Retinal pigment epithelial cell (primary cell): ENCODE measurements around the gene MCM3AP.
"Not testable (repeated sequence)": the region's sequence is repeated elsewhere in the genome, so short reads cannot be mapped to it uniquely, and the experiment has no call there.

Experiments
- DNase-seq: peaks from one replicate; pipeline ENCODE4 v3.0.0-alpha.2; 2010; ENCODE audit warnings: low read depth
- H3K4me3 ChIP-seq: 2 replicates; pipeline ENCODE4 v1.5.1; 2011; ENCODE audit warnings: mild to moderate bottlenecking, low read length, control low read depth, moderate library complexity
- CTCF ChIP-seq: conservative IDR thresholded peaks from 2 replicates; pipeline ENCODE4 v1.5.1; 2011; ENCODE audit warnings: low read depth, low read length, control low read depth, inconsistent platforms

The MCM3AP gene

DNA sequence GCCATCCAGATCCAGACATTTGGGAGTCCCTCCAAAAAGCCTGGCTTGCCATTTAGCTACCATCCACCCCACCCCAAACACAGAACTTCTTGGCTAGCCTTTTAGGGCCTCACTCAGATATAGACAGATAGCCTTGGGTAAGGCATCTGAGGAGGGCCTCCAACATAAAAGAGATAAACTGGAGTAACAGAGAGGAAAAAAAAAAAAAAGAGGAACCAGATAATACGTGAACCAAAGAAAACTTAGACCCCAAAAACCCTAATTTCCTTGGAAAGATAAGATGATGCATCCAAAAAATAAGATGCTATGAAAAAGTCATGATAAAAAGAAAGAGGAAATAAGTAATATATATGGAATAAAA, 37.0 kb downstream of the MCM3AP start:
- no peak for DNase-seq
- TF ChIP-seq CTCF = no peak
- no peak overlapping the region for H3K4me3 ChIP-seq

DNA sequence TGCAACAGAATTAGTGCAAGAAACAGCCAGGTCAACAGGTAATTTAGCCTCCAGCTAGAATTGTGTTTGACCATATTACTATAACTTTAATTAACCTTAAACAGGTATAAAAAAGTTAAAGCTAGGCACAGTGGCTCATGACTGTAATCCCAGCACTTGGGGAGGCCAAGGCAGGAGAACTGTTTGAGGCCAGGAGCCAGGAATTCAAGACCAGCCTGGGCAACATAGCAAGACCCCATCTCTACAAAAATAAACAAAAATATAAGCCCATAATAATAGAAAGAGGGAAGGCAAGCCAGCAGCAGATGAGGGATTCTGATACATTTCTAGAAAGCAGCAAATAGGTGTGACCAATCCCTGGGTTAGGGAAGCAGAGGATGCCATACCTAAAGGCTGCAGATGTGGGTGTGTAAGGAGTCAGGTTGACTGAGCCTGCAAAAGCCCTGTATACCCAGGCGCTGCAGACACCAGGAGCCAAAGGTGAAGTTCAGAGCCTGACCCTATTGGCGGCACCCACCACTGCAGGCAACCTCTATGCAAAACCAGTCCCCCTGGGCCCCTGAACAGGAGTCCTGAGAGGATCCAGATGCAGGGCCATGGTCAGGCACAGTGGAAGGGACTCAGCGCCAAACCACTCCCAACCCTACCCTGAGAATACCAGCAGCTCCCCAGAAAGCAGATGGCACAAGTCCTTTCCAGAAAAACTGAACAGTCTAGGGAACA, 37.6 kb downstream of the MCM3AP start:
- TF ChIP-seq CTCF = no peak
- DNase-seq = no peak
- no peak overlapping the region for H3K4me3 ChIP-seq

DNA sequence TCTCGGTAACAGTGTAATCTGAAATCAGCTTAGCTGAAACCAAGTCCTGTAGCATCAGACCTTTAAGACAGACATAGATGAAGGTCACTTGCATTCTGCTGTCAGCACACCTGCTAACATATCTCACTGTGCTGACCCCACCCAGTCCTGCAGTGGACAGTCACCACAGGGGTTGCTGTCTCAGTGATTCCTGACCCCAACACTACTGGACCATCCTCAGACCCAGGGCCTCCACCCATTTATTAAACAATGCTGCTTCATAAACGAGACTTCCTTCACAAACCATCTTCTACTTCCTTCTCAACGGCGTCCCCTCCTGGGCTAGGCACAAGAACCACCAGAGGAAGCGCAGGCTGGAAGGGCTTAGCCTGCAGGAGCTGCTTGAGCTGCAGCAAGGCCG, 39.1 kb downstream of the MCM3AP start:
- no peak overlapping the region for H3K4me3 ChIP-seq
- no peak for DNase-seq
- TF ChIP-seq CTCF = no peak

GRCh38 chr21:46245213-46245915, 40.0 kb downstream of the MCM3AP start:
- H3K4me3 ChIP-seq = no peak overlapping the region
- TF ChIP-seq CTCF = no peak
- DNase-seq = no peak

DNA sequence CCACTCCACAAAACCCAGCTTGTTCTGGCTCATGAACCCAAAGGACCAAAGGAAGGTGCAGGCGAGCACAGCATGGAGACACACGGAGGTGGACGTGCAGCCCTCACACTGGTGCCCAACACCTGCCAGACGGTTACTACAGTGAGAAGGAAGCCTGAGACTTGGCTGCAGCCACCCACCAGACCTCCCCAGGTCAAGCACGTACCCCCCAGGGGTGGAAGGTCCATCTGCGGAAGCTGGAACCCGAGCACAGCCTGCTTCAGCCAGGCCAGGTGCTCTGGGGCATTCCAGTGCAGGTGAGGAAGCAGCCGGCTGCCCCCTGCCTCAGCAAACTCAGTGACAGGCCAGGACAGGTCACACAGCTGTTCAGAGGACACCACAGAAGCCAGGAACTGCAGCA, 40.8 kb downstream of the MCM3AP start:
- no peak for DNase-seq
- no peak for TF ChIP-seq CTCF
- H3K4me3 ChIP-seq = no peak overlapping the region

- DNase-seq = no peak
- H3K4me3 ChIP-seq = no peak overlapping the region
- TF ChIP-seq CTCF = no peak
These were observed 41.5 kb downstream of the MCM3AP start for GRCh38 chr21:46243960-46244361.

GRCh38 chr21:46243325-46243724, 42.1 kb downstream of the MCM3AP start:
- H3K4me3 ChIP-seq = no peak overlapping the region
- no peak for TF ChIP-seq CTCF
- DNase-seq = no peak

- not testable (repeated sequence) for H3K4me3 ChIP-seq, DNase-seq
These were observed 43.8 kb downstream of the MCM3AP start for GRCh38 chr21:46241577-46241976.
